IMR-90 (cell line): Measurements from ENCODE around the gene TNFRSF17. TPM values are rescaled to one million over a fixed set of nuclear protein-coding genes. Genes with fewer than 3 reads are reported as not detected.

Source experiments
- ATAC-seq: fragments of 200-7000 bp; cut with Tn5 transposase; 2 replicates; pipeline ENCODE4 v1.9.1; 2020; ENCODE audit warnings: low read depth, mild to moderate bottlenecking, moderate library complexity
- BruUV-seq: library from RNA; stranded (reverse); fragments of 400-500 nt; replicated peaks from 2 replicates; lab custom pipeline; 2021; lab: Mats Ljungman, UMichigan
- CTCF ChIA-PET: fragments of 300-600 bp; formaldehyde crosslinking; extraction: SDS; loops from one replicate; lab custom pipeline; 2021; ENCODE audit warnings: antibody characterized with exemption; lab: Yijun Ruan, JAX
- POLR2A ChIA-PET: fragments of 300-600 bp; sonication (Branson Sonifier 250); formaldehyde crosslinking; loops from one replicate; lab custom pipeline; 2022; ENCODE audit warnings: antibody characterized with exemption; ENCODE audit not compliant: unreplicated experiment; lab: Charles Lee
- DNase-seq: peaks from one replicate; pipeline ENCODE4 v3.0.0; 2013
- H2AFZ ChIP-seq: replicated peaks from 2 replicates; pipeline ENCODE3; 2013; ENCODE audit warnings: low read length, mild to moderate bottlenecking; ENCODE audit not compliant: poor library complexity
- H2AK5ac ChIP-seq: 2 replicates; pipeline ENCODE4 v1.6.1; 2013; ENCODE audit warnings: low read depth, low read length, inconsistent platforms
- H2AK9ac ChIP-seq: replicated peaks from 2 replicates; pipeline ENCODE3; 2013; ENCODE audit warnings: mild to moderate bottlenecking, low read depth, low read length, moderate library complexity; ENCODE audit not compliant: poor library complexity
- H2BK120ac ChIP-seq: 2 replicates; pipeline ENCODE4 v1.6.1; 2013; ENCODE audit warnings: low read depth, low read length, inconsistent platforms
- H2BK15ac ChIP-seq: 3 replicates; pipeline ENCODE4 v1.6.1; 2013; ENCODE audit warnings: low read depth, low read length, inconsistent platforms
- H2BK20ac ChIP-seq: 2 replicates; pipeline ENCODE4 v1.6.1; 2013; ENCODE audit warnings: low read depth, mild to moderate bottlenecking, inconsistent platforms, low read length, moderate library complexity
- H2BK5ac ChIP-seq: 2 replicates; pipeline ENCODE4 v1.6.1; 2013; ENCODE audit warnings: mild to moderate bottlenecking, low read depth, low read length, inconsistent platforms; ENCODE audit not compliant: poor library complexity, severe bottlenecking
- H3K14ac ChIP-seq: replicated peaks from 2 replicates; pipeline ENCODE4 v1.6.1; 2013; ENCODE audit warnings: low read depth, low read length, inconsistent platforms
- H3K18ac ChIP-seq: 2 replicates; pipeline ENCODE4 v1.6.1; 2013; ENCODE audit warnings: low read depth, low read length, control low read depth
- H3K23ac ChIP-seq: 2 replicates; pipeline ENCODE4 v1.6.1; 2013; ENCODE audit warnings: low read depth, low read length, inconsistent platforms
- H3K27ac ChIP-seq: 2 replicates; pipeline ENCODE4 v1.5.1; 2013; ENCODE audit warnings: mild to moderate bottlenecking, control low read depth, low read length; ENCODE audit not compliant: insufficient read depth
- H3K27me3 ChIP-seq: 2 replicates; pipeline ENCODE4 v1.6.1; 2013; ENCODE audit warnings: low read length; ENCODE audit not compliant: control insufficient read depth, insufficient read depth
- H3K36me3 ChIP-seq: 2 replicates; pipeline ENCODE4 v1.6.1; 2013; ENCODE audit warnings: low read length, mixed read lengths; ENCODE audit not compliant: control insufficient read depth, insufficient read depth
- H3K4ac ChIP-seq: 2 replicates; pipeline ENCODE4 v1.6.1; 2013; ENCODE audit warnings: low read depth, low read length, inconsistent platforms
- H3K4me1 ChIP-seq: 2 replicates; pipeline ENCODE4 v1.6.1; 2013; ENCODE audit warnings: low read length, mixed read lengths; ENCODE audit not compliant: control insufficient read depth, insufficient read depth
- H3K4me2 ChIP-seq: 2 replicates; pipeline ENCODE4 v1.6.1; 2013; ENCODE audit warnings: low read depth, mild to moderate bottlenecking, control low read depth, low read length, moderate library complexity
- H3K4me3 ChIP-seq: 2 replicates; pipeline ENCODE4 v1.5.1; 2013; ENCODE audit warnings: low read depth, mild to moderate bottlenecking, control low read depth, low read length, moderate library complexity; ENCODE audit not compliant: insufficient read depth
- H3K56ac ChIP-seq: 2 replicates; pipeline ENCODE4 v1.6.1; 2013; ENCODE audit warnings: low read length, inconsistent platforms; ENCODE audit not compliant: insufficient read depth; ENCODE audit errors: extremely low read depth
- H3K79me1 ChIP-seq, 2 experiments: 2 replicates each; pipeline ENCODE4 v1.6.1; 2013; ENCODE audit warnings: low read length in 2 of 2, inconsistent platforms in 1 of 2, low read depth in 1 of 2
- H3K9ac ChIP-seq: 2 replicates; pipeline ENCODE4 v1.6.1; 2013; ENCODE audit warnings: low read depth, low read length, control low read depth
- H3K9me1 ChIP-seq: 2 replicates; pipeline ENCODE4 v1.6.1; 2013; ENCODE audit warnings: low read length, inconsistent platforms; ENCODE audit not compliant: insufficient read depth
- H3K9me3 ChIP-seq: 2 replicates; pipeline ENCODE4 v1.6.1; 2013; ENCODE audit warnings: low read length; ENCODE audit not compliant: control insufficient read depth, insufficient read depth
- H4K20me1 ChIP-seq: 2 replicates; pipeline ENCODE4 v1.6.1; 2013; ENCODE audit warnings: low read length, inconsistent platforms; ENCODE audit not compliant: insufficient read depth
- H4K5ac ChIP-seq: 2 replicates; pipeline ENCODE4 v1.6.1; 2013; ENCODE audit warnings: mild to moderate bottlenecking, low read depth, low read length, control low read depth
- H4K8ac ChIP-seq, 2 experiments: 2 replicates each; pipeline ENCODE4 v1.6.1; 2013; ENCODE audit warnings: low read depth in 2 of 2, low read length in 2 of 2, control low read depth in 1 of 2, inconsistent platforms in 1 of 2
- H4K91ac ChIP-seq: 2 replicates; pipeline ENCODE4 v1.6.1; 2013; ENCODE audit warnings: low read depth, low read length, inconsistent platforms; ENCODE audit not compliant: insufficient read depth
- BHLHE40 ChIP-seq: fragments of 150-350 bp; IDR thresholded peaks from 2 replicates; pipeline ENCODE4 v1.6.1; 2016; ENCODE audit warnings: mild to moderate bottlenecking, low read depth, low read length
- CEBPB ChIP-seq: IDR thresholded peaks from 2 replicates; pipeline ENCODE4 v1.6.1; 2012; ENCODE audit warnings: low read depth, low read length, improper control_type of control experiment
- CHD1 ChIP-seq: IDR thresholded peaks from 2 replicates; pipeline ENCODE4 v1.6.1; 2012; ENCODE audit warnings: low read depth, low read length, improper control_type of control experiment
- CTCF ChIP-seq: conservative IDR thresholded peaks from 2 replicates; pipeline ENCODE4 v1.5.1; 2012; ENCODE audit warnings: mild to moderate bottlenecking, low read depth, low read length, improper control_type of control experiment
- FOS ChIP-seq: fragments of 150-350 bp; IDR thresholded peaks from 2 replicates; pipeline ENCODE4 v1.6.1; 2016; ENCODE audit warnings: low read depth, low read length
- MAFK ChIP-seq: IDR thresholded peaks from 2 replicates; pipeline ENCODE4 v1.6.1; 2012; ENCODE audit warnings: low read depth, low read length, improper control_type of control experiment
- MAZ ChIP-seq: IDR thresholded peaks from 2 replicates; pipeline ENCODE4 v1.6.1; 2012; ENCODE audit warnings: low read depth, mild to moderate bottlenecking, low read length, improper control_type of control experiment, moderate library complexity, borderline replicate concordance
- MXI1 ChIP-seq: IDR thresholded peaks from 2 replicates; pipeline ENCODE4 v1.6.1; 2012; ENCODE audit warnings: low read depth, mild to moderate bottlenecking, low read length, moderate library complexity, borderline replicate concordance
- NFE2L2 ChIP-seq: fragments of 150-350 bp; IDR thresholded peaks from 2 replicates; pipeline ENCODE4 v1.6.1; 2016; ENCODE audit warnings: low read depth, mild to moderate bottlenecking, low read length
- POLR2A ChIP-seq: IDR thresholded peaks from 2 replicates; pipeline ENCODE4 v1.6.1; 2012; ENCODE audit warnings: mild to moderate bottlenecking, low read depth, low read length
- RCOR1 ChIP-seq: IDR thresholded peaks from 2 replicates; pipeline ENCODE4 v1.6.1; 2012; ENCODE audit warnings: mild to moderate bottlenecking, low read length, improper control_type of control experiment; ENCODE audit not compliant: insufficient replicate concordance
- RFX5 ChIP-seq: IDR thresholded peaks from 2 replicates; pipeline ENCODE4 v1.8.0; 2012; ENCODE audit warnings: low read depth, mild to moderate bottlenecking, low read length, moderate library complexity
- SMC3 ChIP-seq: fragments of 150-350 bp; IDR thresholded peaks from 2 replicates; pipeline ENCODE4 v1.6.1; 2016; ENCODE audit warnings: low read depth, mild to moderate bottlenecking, antibody characterized with exemption, low read length, moderate library complexity
- WGBS, 2 experiments: methylation state at CpG; one replicate each; pipeline versions ENCODE4 v1.1.5 to v1.1.7; 2013; ENCODE audit warnings: missing lambda C conversion rate in 2 of 2; ENCODE audit not compliant: insufficient read length in 1 of 2; ENCODE audit errors: extremely low coverage in 2 of 2; 5-methylcytosine and 5-hydroxymethylcytosine counted together
- dilution Hi-C: fragments of 300-500 bp; cut with HindIII; formaldehyde crosslinking; loops from one replicate; pipeline ENCODE4 v1.14.3; 2018; ENCODE audit warnings: low sequenced_read_pairs; ENCODE audit not compliant: unreplicated experiment
- in situ Hi-C: fragments of 300-500 bp; cut with MboI; formaldehyde crosslinking; loops from 3 replicates; pipeline ENCODE4 v1.14.3; 2019; ENCODE audit warnings: low sequenced_read_pairs, inconsistent platforms, mixed read lengths
- intact Hi-C: fragments of 100-400 bp; cut with micrococcal nuclease; formaldehyde crosslinking; loops from 2 replicates; pipeline ENCODE4 v1.10.0; 2022
- polyA plus RNA-seq, 3 experiments: library from polyadenylated mRNA; depleted of rRNA; stranded (reverse); fragments of >200 nt; gene quantifications; 2 replicates each; pipeline ENCODE4 v1.2.3, GENCODE V29; 2012; ENCODE audit warnings: low replicate concordance in 1 of 3
- total RNA-seq: library from RNA; depleted of rRNA; stranded (reverse); fragments of >200 nt; gene quantifications from 2 replicates; pipeline ENCODE4 v1.2.3, GENCODE V29; 2012
- TF ChIP-seq, protein P1 (sequence below): fragments of 150-350 bp; IDR thresholded peaks from 2 replicates; pipeline ENCODE4 v1.6.1; 2017; ENCODE audit warnings: mild to moderate bottlenecking, antibody characterized with exemption, low read length, low read depth

The TNFRSF17 gene
- total and polyA plus RNA-seq, 2 of the 4 experiments (the other 2 are of a cell fraction) = not detected

- no peak for TF ChIP-seq POLR2A
Observed at GRCh38 chr16:11988258-11988978, 23.4 kb downstream of the TNFRSF17 start (continued).

- Histone ChIP-seq H3K27ac (no peak overlapping the region), H3K36me3 (no peaks in the 10 kb centered on the region), H3K4me3 (no peak overlapping the region), H2AFZ (no peak overlapping the region), H4K20me1 (peaks cover 8% of the 10 kb centered on the region; the same call in 1 of the 2 replicates), H2BK15ac (no peak overlapping the region), H3K23ac (no peak overlapping the region), H3K79me1 (peaks cover 22 to 76% of the 10 kb centered on the region in 2 experiments), H3K9me1 (peaks cover 20% of the 10 kb centered on the region), H3K4me1 (peaks cover 2% of the 10 kb centered on the region; the same call in 1 of the 2 replicates), H2AK9ac (no peak overlapping the region), H3K4ac (no peak overlapping the region), H3K14ac (no peak overlapping the region), H2BK20ac (no peak overlapping the region), H3K9ac (no peak overlapping the region), H2AK5ac (no peak overlapping the region), H4K5ac (no peak overlapping the region), H4K8ac (no peak overlapping the region), H2BK5ac (no peak overlapping the region), H2BK120ac (no peak overlapping the region), H3K18ac (no peak overlapping the region), H3K4me2 (no peak overlapping the region), H4K91ac (no peak overlapping the region), H3K27me3 (no peaks in the 10 kb centered on the region), H3K56ac (no peak overlapping the region), H3K9me3 (no peaks in the 10 kb centered on the region)
- WGBS, 2 experiments = 100% methylated on average over 5 of the region's 11 CpGs; no CpG with 5 or more reads in 1 of the 2 experiments
- intact Hi-C loops (no loop called here), dilution Hi-C loops (no loop called here), in situ Hi-C loops (no loop called here)
- DNase-seq = no peak
- ChIA-PET POLR2A (no interaction called here), CTCF (no interaction called here)
- no peak for ATAC-seq
- no TSS peak for BruUV-seq
- TF ChIP-seq MAFK (no peak), MXI1 (no peak), CEBPB (no peak), SMC3 (no peak), BHLHE40 (no peak), NFE2L2 (no peak), CTCF (no peak), FOS (no peak), MAZ (no peak), RCOR1 (no peak), POLR2A (no peak), RFX5 (no peak), CHD1 (no peak)
- TF ChIP-seq, protein P1, sequence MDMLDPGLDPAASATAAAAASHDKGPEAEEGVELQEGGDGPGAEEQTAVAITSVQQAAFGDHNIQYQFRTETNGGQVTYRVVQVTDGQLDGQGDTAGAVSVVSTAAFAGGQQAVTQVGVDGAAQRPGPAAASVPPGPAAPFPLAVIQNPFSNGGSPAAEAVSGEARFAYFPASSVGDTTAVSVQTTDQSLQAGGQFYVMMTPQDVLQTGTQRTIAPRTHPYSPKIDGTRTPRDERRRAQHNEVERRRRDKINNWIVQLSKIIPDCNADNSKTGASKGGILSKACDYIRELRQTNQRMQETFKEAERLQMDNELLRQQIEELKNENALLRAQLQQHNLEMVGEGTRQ = no peak
Observed at GRCh38 chr16:11990702-11991390, 25.8 kb downstream of the TNFRSF17 start.
